GM18505 (cell line): ENCODE results near the gene KANK3.
"Not testable (repeated sequence)": the region's sequence is repeated elsewhere in the genome, so short reads cannot be mapped to it uniquely, and the experiment has no call there.

Experiments
- ATAC-seq: cut with Tn5 transposase; IDR thresholded peaks from one replicate; pipeline ENCODE4 v1.9.1; 2021; ENCODE audit not compliant: unreplicated experiment
- POLR2A ChIP-seq: IDR thresholded peaks from 4 replicates; pipeline ENCODE4 v1.6.1; 2011; ENCODE audit warnings: borderline replicate concordance; ENCODE audit not compliant: insufficient read depth, insufficient read length; ENCODE audit errors: extremely low read depth

The KANK3 gene

GRCh38 chr19:8323781-8324185 lies 19.3 kb downstream of the KANK3 start:
- no peak for ATAC-seq

GRCh38 chr19:8322638-8322997 lies 20.4 kb downstream of the KANK3 start:
- TF ChIP-seq POLR2A = no peak
- ATAC-seq = no peak

More at GRCh38 chr19:8323781-8324185, 19.3 kb downstream of the KANK3 start:
- TF ChIP-seq POLR2A = peak; percentile 37

- no peak for TF ChIP-seq POLR2A
- no peak for ATAC-seq
These were observed 20.9 kb downstream of the KANK3 start for GRCh38 chr19:8321986-8322637.

- ATAC-seq = peak; percentile 92
- TF ChIP-seq POLR2A = peak; percentile 95
These were observed 21.7 kb downstream of the KANK3 start, which contains the start of the genes NDUFA7 and RPS28 for GRCh38 chr19:8321067-8321985. Gene NDUFA7, minus strand, starts transcription at chr19:8321375. Its CDS starts 17 bp downstream, at chr19:8321358. Gene RPS28, plus strand, starts transcription at chr19:8321496. Its CDS starts 35 bp downstream, at chr19:8321531.

- no peak for TF ChIP-seq POLR2A
- ATAC-seq = peak; percentile 8
These were observed 22.4 kb downstream of the KANK3 start for GRCh38 chr19:8320564-8321066.

- no peak for ATAC-seq
- no peak for TF ChIP-seq POLR2A
These were observed 23.1 kb downstream of the KANK3 start for GRCh38 chr19:8319807-8320520.

GRCh38 chr19:8318835-8319234 lies 24.2 kb downstream of the KANK3 start:
- not testable (repeated sequence) for ATAC-seq

- TF ChIP-seq POLR2A = no peak
- no peak for ATAC-seq
These were observed 26.5 kb downstream of the KANK3 start for GRCh38 chr19:8316351-8317125.

- ATAC-seq = not testable (repeated sequence)
These were observed 28.0 kb downstream of the KANK3 start for GRCh38 chr19:8314981-8315640.

- ATAC-seq = no peak
- TF ChIP-seq POLR2A = no peak
These were observed 31.4 kb downstream of the KANK3 start for GRCh38 chr19:8311461-8312260.

- TF ChIP-seq POLR2A = no peak
- ATAC-seq = no peak
These were observed 32.6 kb downstream of the KANK3 start for GRCh38 chr19:8310342-8311055.
